Psoas muscle (tissue), 8 donors: ENCODE measurements around the gene CDH4. TPM values are rescaled to one million over a fixed set of nuclear protein-coding genes. Genes with fewer than 3 reads are reported as not detected.

ENCODE experiments used
- ATAC-seq, 4 donors: fragments of 200-7000 bp; cut with Tn5 transposase; one replicate each; pipeline ENCODE4 v1.9.1; 2020; ENCODE audit warnings: moderate library complexity in 3 of 4, mild to moderate bottlenecking in 2 of 4
- DNase-seq, 2 donors: peaks; one replicate each; pipeline ENCODE4 v3.0.0-alpha.2; 2020
- H3K27ac ChIP-seq: fragments of 200-600 bp; one replicate; pipeline ENCODE4 v1.8.0; 2022
- H3K27me3 ChIP-seq, 3 donors: fragments of 200-600 bp in 1 of 3; one replicate each; pipeline versions ENCODE4 v1.6.1 to v1.8.0; 2013 to 2022; ENCODE audit warnings: low read length in 2 of 3, mild to moderate bottlenecking in 2 of 3, moderate library complexity in 1 of 3; ENCODE audit not compliant: insufficient read depth in 3 of 3
- H3K36me3 ChIP-seq, 2 donors: fragments of 200-600 bp in 1 of 2; one replicate each; pipeline versions ENCODE4 v1.6.1 to v1.8.0; 2013 to 2022; ENCODE audit warnings: low read depth in 1 of 2, mild to moderate bottlenecking in 1 of 2, moderate library complexity in 1 of 2; ENCODE audit not compliant: insufficient read depth in 1 of 2
- H3K4me1 ChIP-seq: fragments of 200-600 bp; one replicate; pipeline ENCODE4 v1.8.0; 2022
- H3K4me3 ChIP-seq: fragments of 200-600 bp; one replicate; pipeline ENCODE4 v1.8.0; 2022; ENCODE audit warnings: mild to moderate bottlenecking
- H3K9me3 ChIP-seq: fragments of 200-600 bp; one replicate; pipeline ENCODE4 v1.8.0; 2022
- CTCF ChIP-seq: fragments of 200-600 bp; IDR thresholded peaks from one replicate; pipeline ENCODE4 v1.8.0; 2022; ENCODE audit warnings: antibody characterized with exemption
- WGBS, 3 donors: extraction: QIAGEN DNeasy Blood & Tissue Kit; methylation state at CpG; one replicate each; pipeline versions ENCODE4 v1.1.6 to v1.1.7; 2013; 5-methylcytosine and 5-hydroxymethylcytosine counted together
- intact Hi-C, 2 donors: fragments of 100-400 bp; cut with DNase I; formaldehyde crosslinking; loops; one replicate each; pipeline versions ENCODE4 v1.11.0 to v1.14.2; 2022
- polyA plus RNA-seq, 3 donors: library from polyadenylated mRNA; stranded (reverse); fragments of 200-250 nt; gene quantifications; one replicate each; pipeline ENCODE4 v1.2.3, GENCODE V29; 2013
- total RNA-seq, 4 donors: library from RNA; stranded (reverse); fragmentation: NEBNext Ultra II Directional in 2 of 4; extraction: Animal tissue kit (Norgen Biotek cat#: 25700) in 2 of 4; gene quantifications; one replicate each; pipeline versions ENCODE4 v1.2.1 to v1.2.4, GENCODE V29; 2021 to 2023
- donor health status: healthy with polysubstance abuse.
- donor health status: DM: no; HTN: no; CAD: no; lungs with moderate emphysema.
- donor health status: Bipolar disorder and iron deficiency.
- donor health status: healthy.
- donor health status: DM: yes; HTN: yes; CAD: no.
- donor health status: DM: no; HTN: no; CAD: no.
- donor health status: DM: no; HTN: no; CAD: no.
- donor health status: DM: yes; HTN: yes; CAD: no.

Gene CDH4
- total and polyA plus RNA-seq, 7 donors = 0.26 to 1.0 (median 0.34) TPM

- ATAC-seq (no peak), DNase-seq (peak in 1 of 2 donors; percentile 40)
- Histone ChIP-seq H3K9me3 (no peaks in the 10 kb centered on the region), H3K4me1 (no peaks in the 10 kb centered on the region), H3K4me3 (no peak overlapping the region), H3K36me3 (no peaks in the 10 kb centered on the region), H3K27ac (no peak overlapping the region), H3K27me3 (peaks cover 0 to 2% (median 0%) of the 10 kb centered on the region in 3 donors)
- intact Hi-C loops = no loop called here
- 82 to 86% (median 84%) methylated on average over 14 of the region's 14 CpGs for WGBS, 3 donors
- no peak for TF ChIP-seq CTCF
These were observed 581.9 kb downstream of the CDH4 start for GRCh38 chr20:61833807-61834610.

GRCh38 chr20:61835301-61835700, 583.2 kb downstream of the CDH4 start:
- no peak for ATAC-seq
- no peaks in the 10 kb centered on the region for H3K4me1 ChIP-seq
- DNase-seq = peak in 1 of 2 donors; percentile 15
- 41 to 57% (median 51%) methylated on average over 7 of the region's 7 CpGs for WGBS, 3 donors
- intact Hi-C loops = no loop called here
- H3K27me3 ChIP-seq = peaks cover 0 to 2% (median 0%) of the 10 kb centered on the region in 3 donors
- no peak overlapping the region for H3K4me3 ChIP-seq
- no peak overlapping the region for H3K27ac ChIP-seq
- no peak for TF ChIP-seq CTCF
- H3K36me3 ChIP-seq = no peaks in the 10 kb centered on the region
- H3K9me3 ChIP-seq = no peaks in the 10 kb centered on the region

GRCh38 chr20:61835791-61836350, 583.8 kb downstream of the CDH4 start:
- ATAC-seq (no peak), DNase-seq (peak in 1 of 2 donors; percentile 24)
- WGBS, 3 donors = 86 to 90% (median 86%) methylated on average over 16 of the region's 16 CpGs
- no peaks in the 10 kb centered on the region for H3K36me3 ChIP-seq
- H3K9me3 ChIP-seq = no peaks in the 10 kb centered on the region
- intact Hi-C loops = no loop called here
- no peak for TF ChIP-seq CTCF
- no peak overlapping the region for H3K27ac ChIP-seq
- H3K4me1 ChIP-seq = no peaks in the 10 kb centered on the region
- no peak overlapping the region for H3K4me3 ChIP-seq
- peaks cover 0 to 2% (median 0%) of the 10 kb centered on the region in 3 donors for H3K27me3 ChIP-seq

GRCh38 chr20:61837200-61837599, 585.1 kb downstream of the CDH4 start:
- H3K27me3 ChIP-seq = peaks cover 0 to 2% (median 0%) of the 10 kb centered on the region in 3 donors
- no peaks in the 10 kb centered on the region for H3K9me3 ChIP-seq
- no peak overlapping the region for H3K27ac ChIP-seq
- ATAC-seq = no peak
- intact Hi-C loops = no loop called here
- WGBS, 3 donors = 73 to 81% (median 73%) methylated on average over 9 of the region's 9 CpGs
- TF ChIP-seq CTCF = no peak
- no peak for DNase-seq
- H3K36me3 ChIP-seq = no peaks in the 10 kb centered on the region
- no peak overlapping the region for H3K4me3 ChIP-seq
- no peaks in the 10 kb centered on the region for H3K4me1 ChIP-seq
